Occipital lobe (tissue), 2 donors: ENCODE measurements around the gene NTMT1. TPM values are rescaled to one million over a fixed set of nuclear protein-coding genes. Genes with fewer than 3 reads are reported as not detected.
"Not testable (repeated sequence)": the region's sequence is repeated elsewhere in the genome, so short reads cannot be mapped to it uniquely, and the experiment has no call there.

Experiments used
- DNase-seq: peaks from one replicate; lab custom pipeline; 2025; lab: John Stamatoyannopoulos, UW
- total RNA-seq: library from RNA; depleted of rRNA; stranded (reverse); fragments of >200 nt; gene quantifications from one replicate; pipeline ENCODE4 v1.2.3, GENCODE V29; 2014

The NTMT1 gene
- total RNA-seq, 1 donor from 2014 or later = 11.2 TPM

- DNase-seq = no peak
Observed at GRCh38 chr9:129650680-129651235, 24.8 kb downstream of the NTMT1 start.

- no peak for DNase-seq
Observed at GRCh38 chr9:129653823-129654553, 28.0 kb downstream of the NTMT1 start.

- no peak for DNase-seq
Observed at GRCh38 chr9:129654554-129655040, 28.6 kb downstream of the NTMT1 start.

- no peak for DNase-seq
Observed at GRCh38 chr9:129655154-129655553, 29.2 kb downstream of the NTMT1 start.

GRCh38 chr9:129655696-129656095 lies 29.7 kb downstream of the NTMT1 start:
- no peak for DNase-seq

- no peak for DNase-seq
Observed at GRCh38 chr9:129656795-129657390, 30.9 kb downstream of the NTMT1 start.

- no peak for DNase-seq
Observed at GRCh38 chr9:129661029-129661428, 35.1 kb downstream of the NTMT1 start.

- not testable (repeated sequence) for DNase-seq
Observed at GRCh38 chr9:129662239-129662638, 36.3 kb downstream of the NTMT1 start.

- no peak for DNase-seq
Observed at GRCh38 chr9:129664746-129665388, 38.9 kb downstream of the NTMT1 start.

- DNase-seq = no peak
Observed at GRCh38 chr9:129665389-129665775, 39.4 kb downstream of the NTMT1 start, which contains the start of gene PRRX2. Gene PRRX2 (plus strand): TSS chr9:129665647. CDS start chr9:129665868, 221 bp downstream.

GRCh38 chr9:129665814-129666520 lies 40.0 kb downstream of the NTMT1 start:
- DNase-seq = no peak

- no peak for DNase-seq
Observed at GRCh38 chr9:129666575-129666974, 40.6 kb downstream of the NTMT1 start.

GRCh38 chr9:129667378-129667777 lies 41.4 kb downstream of the NTMT1 start:
- DNase-seq = no peak

GRCh38 chr9:129667850-129668249 lies 41.9 kb downstream of the NTMT1 start:
- no peak for DNase-seq

- no peak for DNase-seq
Observed at GRCh38 chr9:129669141-129669718, 43.3 kb downstream of the NTMT1 start.

- no peak for DNase-seq
Observed at GRCh38 chr9:129669946-129670345, 44.0 kb downstream of the NTMT1 start.

- no peak for DNase-seq
Observed at GRCh38 chr9:129671065-129671464, 45.1 kb downstream of the NTMT1 start.

- no peak for DNase-seq
Observed at GRCh38 chr9:129671519-129671918, 45.6 kb downstream of the NTMT1 start.

GRCh38 chr9:129672702-129673101 lies 46.7 kb downstream of the NTMT1 start:
- no peak for DNase-seq

GRCh38 chr9:129673602-129674001 lies 47.6 kb downstream of the NTMT1 start:
- no peak for DNase-seq

- DNase-seq = no peak
Observed at GRCh38 chr9:129674229-129674628, 48.3 kb downstream of the NTMT1 start.
